Mesendoderm (in vitro differentiated cells): ENCODE data around the gene FOXJ1.

Experiments used
- DNase-seq: peaks from one replicate; pipeline ENCODE4 v3.0.0; 2013
- H2AK5ac ChIP-seq: 2 replicates; pipeline ENCODE4 v1.6.1; 2013; ENCODE audit warnings: low read length, inconsistent platforms
- H2BK120ac ChIP-seq: 2 replicates; pipeline ENCODE4 v1.6.1; 2013; ENCODE audit warnings: low read depth, mild to moderate bottlenecking, low read length, moderate library complexity, mixed read lengths
- H2BK15ac ChIP-seq: replicated peaks from 2 replicates; pipeline ENCODE4 v1.6.1; 2013; ENCODE audit warnings: low read depth, mild to moderate bottlenecking, moderate library complexity
- H2BK5ac ChIP-seq: 2 replicates; pipeline ENCODE4 v1.6.1; 2013; ENCODE audit warnings: low read length, inconsistent platforms
- H3K18ac ChIP-seq: 2 replicates; pipeline ENCODE4 v1.6.1; 2013; ENCODE audit warnings: mild to moderate bottlenecking, low read length, mixed read lengths
- H3K23ac ChIP-seq: one replicate; pipeline ENCODE4 v1.6.1; 2013; ENCODE audit warnings: low read length
- H3K27ac ChIP-seq: 2 replicates; pipeline ENCODE4 v1.5.1; 2013; ENCODE audit warnings: low read depth, mild to moderate bottlenecking, inconsistent platforms, low read length, moderate library complexity
- H3K27me3 ChIP-seq: 2 replicates; pipeline ENCODE4 v1.6.1; 2013; ENCODE audit warnings: low read length, control low read depth, mild to moderate bottlenecking, inconsistent platforms; ENCODE audit not compliant: insufficient read depth, poor library complexity
- H3K36me3 ChIP-seq: 2 replicates; pipeline ENCODE4 v1.6.1; 2013; ENCODE audit warnings: low read length, inconsistent platforms; ENCODE audit not compliant: control insufficient read depth, insufficient read depth
- H3K4ac ChIP-seq: one replicate; pipeline ENCODE4 v1.6.1; 2013; ENCODE audit warnings: low read depth, mild to moderate bottlenecking, low read length, moderate library complexity
- H3K4me1 ChIP-seq: 2 replicates; pipeline ENCODE4 v1.6.1; 2013; ENCODE audit warnings: low read depth, low read length, inconsistent platforms; ENCODE audit not compliant: control insufficient read depth
- H3K4me2 ChIP-seq: 2 replicates; pipeline ENCODE4 v1.6.1; 2013; ENCODE audit warnings: low read length
- H3K4me3 ChIP-seq: 2 replicates; pipeline ENCODE4 v1.5.1; 2013; ENCODE audit warnings: mild to moderate bottlenecking, low read length
- H3K56ac ChIP-seq: one replicate; pipeline ENCODE4 v1.6.1; 2013; ENCODE audit warnings: low read length
- H3K79me1 ChIP-seq: 2 replicates; pipeline ENCODE4 v1.6.1; 2013; ENCODE audit warnings: low read length, inconsistent platforms
- H3K79me2 ChIP-seq: 2 replicates; pipeline ENCODE4 v1.6.1; 2013; ENCODE audit warnings: mild to moderate bottlenecking, low read length; ENCODE audit not compliant: control insufficient read depth, insufficient read depth
- H3K9ac ChIP-seq: 2 replicates; pipeline ENCODE4 v1.6.1; 2013; ENCODE audit warnings: low read length, inconsistent platforms
- H4K5ac ChIP-seq: one replicate; pipeline ENCODE4 v1.6.1; 2013; ENCODE audit warnings: low read length
- H4K8ac ChIP-seq: one replicate; pipeline ENCODE4 v1.6.1; 2013; ENCODE audit warnings: low read depth, mild to moderate bottlenecking, control low read depth, low read length, moderate library complexity
- WGBS: extraction: QIAGEN DNeasy Blood & Tissue Kit; methylation state at CpG from one replicate; pipeline ENCODE4 v1.1.7; 2013; ENCODE audit warnings: low lambda C conversion rate, missing lambda C conversion rate; ENCODE audit not compliant: insufficient coverage; ENCODE audit errors: extremely low coverage; 5-methylcytosine and 5-hydroxymethylcytosine counted together

Gene FOXJ1

GRCh38 chr17:76120658-76121008, 20.4 kb downstream of the FOXJ1 start:
- Histone ChIP-seq H3K4me3 (no peak overlapping the region), H3K56ac (peak overlapping the region; percentile 0), H2BK15ac (no peak overlapping the region), H2AK5ac (no peak overlapping the region), H3K36me3 (no peaks in the 10 kb centered on the region), H3K79me1 (no peaks in the 10 kb centered on the region), H2BK120ac (no peak overlapping the region), H3K27ac (no peak overlapping the region), H3K4ac (no peak overlapping the region), H2BK5ac (no peak overlapping the region), H3K27me3 (no peaks in the 10 kb centered on the region), H3K4me2 (no peak overlapping the region), H4K8ac (no peak overlapping the region), H3K79me2 (no peaks in the 10 kb centered on the region), H4K5ac (no peak overlapping the region), H3K23ac (no peak overlapping the region), H3K4me1 (no peaks in the 10 kb centered on the region), H3K18ac (no peak overlapping the region), H3K9ac (no peak overlapping the region)
- WGBS, result no CpG with 5 or more reads among the region's 5 CpGs
- DNase-seq, result no peak

- H3K56ac ChIP-seq, result no peak overlapping the region
- H3K27me3 ChIP-seq, result no peaks in the 10 kb centered on the region
- no peak overlapping the region for H3K23ac ChIP-seq
- H2AK5ac ChIP-seq, result no peak overlapping the region
- H3K18ac ChIP-seq, result no peak overlapping the region
- no peak overlapping the region for H4K8ac ChIP-seq
- H2BK120ac ChIP-seq, result no peak overlapping the region
- no peaks in the 10 kb centered on the region for H3K36me3 ChIP-seq
- H3K79me2 ChIP-seq, result no peaks in the 10 kb centered on the region
- H3K4me1 ChIP-seq, result no peaks in the 10 kb centered on the region
- no peaks in the 10 kb centered on the region for H3K79me1 ChIP-seq
- DNase-seq, result no peak
- H2BK5ac ChIP-seq, result no peak overlapping the region
- H2BK15ac ChIP-seq, result no peak overlapping the region
- H4K5ac ChIP-seq, result no peak overlapping the region
- H3K4ac ChIP-seq, result no peak overlapping the region
- H3K4me2 ChIP-seq, result no peak overlapping the region
- no peak overlapping the region for H3K4me3 ChIP-seq
- no peak overlapping the region for H3K9ac ChIP-seq
- H3K27ac ChIP-seq, result no peak overlapping the region
- no CpG with 5 or more reads among the region's 19 CpGs for WGBS
These were observed 21.4 kb downstream of the FOXJ1 start for GRCh38 chr17:76119409-76120371.

- DNase-seq, result no peak
- no peak overlapping the region for H3K4me3 ChIP-seq
- no peaks in the 10 kb centered on the region for H3K79me1 ChIP-seq
- H3K79me2 ChIP-seq, result no peaks in the 10 kb centered on the region
- H4K8ac ChIP-seq, result no peak overlapping the region
- H2AK5ac ChIP-seq, result no peak overlapping the region
- no peak overlapping the region for H4K5ac ChIP-seq
- H2BK15ac ChIP-seq, result no peak overlapping the region
- H3K36me3 ChIP-seq, result no peaks in the 10 kb centered on the region
- H3K4me2 ChIP-seq, result no peak overlapping the region
- H3K27ac ChIP-seq, result no peak overlapping the region
- H3K27me3 ChIP-seq, result no peaks in the 10 kb centered on the region
- H3K23ac ChIP-seq, result no peak overlapping the region
- H3K56ac ChIP-seq, result no peak overlapping the region
- H3K18ac ChIP-seq, result no peak overlapping the region
- no CpG with 5 or more reads among the region's 7 CpGs for WGBS
- H2BK120ac ChIP-seq, result no peak overlapping the region
- no peak overlapping the region for H3K9ac ChIP-seq
- no peaks in the 10 kb centered on the region for H3K4me1 ChIP-seq
- no peak overlapping the region for H3K4ac ChIP-seq
- no peak overlapping the region for H2BK5ac ChIP-seq
These were observed 25.8 kb downstream of the FOXJ1 start for GRCh38 chr17:76115138-76115754.

GRCh38 chr17:76111956-76112355, 29.1 kb downstream of the FOXJ1 start:
- DNase-seq, result no peak
- H2BK5ac ChIP-seq, result no peak overlapping the region
- no CpG with 5 or more reads among the region's 2 CpGs for WGBS

GRCh38 chr17:76107509-76107908, 33.5 kb downstream of the FOXJ1 start:
- DNase-seq, result no peak
- peaks cover 6% of the 10 kb centered on the region for H3K79me1 ChIP-seq
- no peak overlapping the region for H2AK5ac ChIP-seq
- peaks cover 7% of the 10 kb centered on the region for H3K79me2 ChIP-seq
- no peak overlapping the region for H2BK5ac ChIP-seq
- no peak overlapping the region for H3K4me3 ChIP-seq
- H3K4me2 ChIP-seq, result no peak overlapping the region
- no peak overlapping the region for H3K9ac ChIP-seq
- no peaks in the 10 kb centered on the region for H3K27me3 ChIP-seq
- no peak overlapping the region for H3K27ac ChIP-seq
- peaks cover 2% of the 10 kb centered on the region for H3K4me1 ChIP-seq
- H3K23ac ChIP-seq, result no peak overlapping the region
- no peak overlapping the region for H2BK120ac ChIP-seq
- H3K36me3 ChIP-seq, result no peaks in the 10 kb centered on the region
- no CpG with 5 or more reads among the region's 6 CpGs for WGBS
- H3K18ac ChIP-seq, result no peak overlapping the region
- H3K4ac ChIP-seq, result no peak overlapping the region
- H2BK15ac ChIP-seq, result no peak overlapping the region
- H3K56ac ChIP-seq, result no peak overlapping the region
- H4K8ac ChIP-seq, result no peak overlapping the region
- H4K5ac ChIP-seq, result no peak overlapping the region

More at GRCh38 chr17:76111956-76112355, 29.1 kb downstream of the FOXJ1 start:
- H3K27me3 ChIP-seq, result no peaks in the 10 kb centered on the region
- H2AK5ac ChIP-seq, result no peak overlapping the region
- H3K4me1 ChIP-seq, result no peaks in the 10 kb centered on the region
- H3K18ac ChIP-seq, result no peak overlapping the region
- H3K9ac ChIP-seq, result no peak overlapping the region
- no peak overlapping the region for H4K5ac ChIP-seq
- H3K56ac ChIP-seq, result no peak overlapping the region
- H3K4me3 ChIP-seq, result no peak overlapping the region
- H3K4me2 ChIP-seq, result no peak overlapping the region
- no peak overlapping the region for H3K23ac ChIP-seq
- no peak overlapping the region for H2BK15ac ChIP-seq
- no peak overlapping the region for H3K27ac ChIP-seq
- no peak overlapping the region for H3K4ac ChIP-seq
- no peak overlapping the region for H4K8ac ChIP-seq
- H3K79me1 ChIP-seq, result no peaks in the 10 kb centered on the region
- H2BK120ac ChIP-seq, result no peak overlapping the region
- H3K79me2 ChIP-seq, result no peaks in the 10 kb centered on the region
- H3K36me3 ChIP-seq, result no peaks in the 10 kb centered on the region
